Astrocyte (in vitro differentiated cells and primary cell): ENCODE measurements around the gene CAPN9. TPM values are rescaled to one million over a fixed set of nuclear protein-coding genes. Genes with fewer than 3 reads are reported as not detected.

Source experiments
- DNase-seq: peaks from one replicate; pipeline ENCODE4 v3.0.0-alpha.2; 2010; ENCODE audit warnings: low read depth
- FAIRE-seq: peaks from 2 replicates; lab custom pipeline; 2011; peaks lifted over from hg19 to GRCh38; lab: Jason Lieb, UNC
- H2AFZ ChIP-seq: 2 replicates; pipeline ENCODE4 v1.6.0; 2012; ENCODE audit warnings: low read depth, low read length, inconsistent platforms
- H3K27ac ChIP-seq: 2 replicates; pipeline ENCODE4 v1.5.1; 2011; ENCODE audit warnings: low read depth, low read length, inconsistent platforms
- H3K27me3 ChIP-seq: 2 replicates; pipeline ENCODE4 v1.6.0; 2011; ENCODE audit warnings: low read length, inconsistent platforms; ENCODE audit not compliant: insufficient read depth
- H3K36me3 ChIP-seq: 2 replicates; pipeline ENCODE4 v1.5.1; 2011; ENCODE audit warnings: low read length, inconsistent platforms; ENCODE audit not compliant: insufficient read depth
- H3K4me1 ChIP-seq: 2 replicates; pipeline ENCODE4 v1.5.1; 2011; ENCODE audit warnings: low read length, inconsistent platforms; ENCODE audit not compliant: insufficient read depth
- H3K4me2 ChIP-seq: 2 replicates; pipeline ENCODE4 v1.6.0; 2012; ENCODE audit warnings: low read length, inconsistent platforms
- H3K4me3 ChIP-seq: 2 replicates; pipeline ENCODE4 v1.5.1; 2011; ENCODE audit warnings: low read depth, mild to moderate bottlenecking, low read length, inconsistent platforms; ENCODE audit not compliant: insufficient read depth
- H3K79me2 ChIP-seq: 2 replicates; pipeline ENCODE4 v1.6.0; 2012; ENCODE audit warnings: mild to moderate bottlenecking, low read length, inconsistent platforms; ENCODE audit not compliant: insufficient read depth
- H3K9ac ChIP-seq: 2 replicates; pipeline ENCODE4 v1.6.0; 2012; ENCODE audit warnings: mild to moderate bottlenecking, low read length, inconsistent platforms
- H3K9me3 ChIP-seq: 2 replicates; pipeline ENCODE4 v1.5.1; 2012; ENCODE audit warnings: low read depth, mild to moderate bottlenecking, low read length, inconsistent platforms; ENCODE audit not compliant: insufficient read depth
- H4K20me1 ChIP-seq: 2 replicates; pipeline ENCODE4 v1.6.0; 2012; ENCODE audit warnings: low read length, inconsistent platforms; ENCODE audit not compliant: insufficient read depth
- H3K27ac Mint-ChIP-seq: one replicate; pipeline ENCODE4 v1.8.0; 2021; ENCODE audit warnings: mild to moderate bottlenecking, mixed read lengths; ENCODE audit not compliant: unreplicated experiment
- H3K27me3 Mint-ChIP-seq: one replicate; pipeline ENCODE4 v1.8.0; 2021; ENCODE audit warnings: low read depth, mixed read lengths; ENCODE audit not compliant: unreplicated experiment
- H3K36me3 Mint-ChIP-seq: one replicate; pipeline ENCODE4 v1.8.0; 2021; ENCODE audit warnings: low read depth, mixed read lengths; ENCODE audit not compliant: unreplicated experiment
- H3K4me1 Mint-ChIP-seq: one replicate; pipeline ENCODE4 v1.8.0; 2021; ENCODE audit warnings: low read depth, mixed read lengths; ENCODE audit not compliant: unreplicated experiment
- H3K4me3 Mint-ChIP-seq: one replicate; pipeline ENCODE4 v1.8.0; 2021; ENCODE audit warnings: mild to moderate bottlenecking, moderate library complexity, mixed read lengths; ENCODE audit not compliant: unreplicated experiment
- H3K9me3 Mint-ChIP-seq: one replicate; pipeline ENCODE4 v1.8.0; 2021; ENCODE audit warnings: mild to moderate bottlenecking, mixed read lengths; ENCODE audit not compliant: unreplicated experiment
- CTCF ChIP-seq: IDR thresholded peaks from 2 replicates; pipeline ENCODE4 v1.5.1; 2011; ENCODE audit warnings: low read depth, mild to moderate bottlenecking, inconsistent platforms, low read length, moderate library complexity; ENCODE audit not compliant: insufficient read depth
- EZH2 ChIP-seq: IDR thresholded peaks from 2 replicates; pipeline ENCODE4 v1.6.1; 2012; ENCODE audit warnings: mild to moderate bottlenecking, low read length, inconsistent platforms; ENCODE audit not compliant: insufficient read depth
- total RNA-seq: library from RNA; stranded (reverse); gene quantifications from 2 replicates; pipeline ENCODE4 v1.2.1, GENCODE V29; 2021

Gene CAPN9
- total RNA-seq, 1 donor from 2014 or later, result not detected

DNA sequence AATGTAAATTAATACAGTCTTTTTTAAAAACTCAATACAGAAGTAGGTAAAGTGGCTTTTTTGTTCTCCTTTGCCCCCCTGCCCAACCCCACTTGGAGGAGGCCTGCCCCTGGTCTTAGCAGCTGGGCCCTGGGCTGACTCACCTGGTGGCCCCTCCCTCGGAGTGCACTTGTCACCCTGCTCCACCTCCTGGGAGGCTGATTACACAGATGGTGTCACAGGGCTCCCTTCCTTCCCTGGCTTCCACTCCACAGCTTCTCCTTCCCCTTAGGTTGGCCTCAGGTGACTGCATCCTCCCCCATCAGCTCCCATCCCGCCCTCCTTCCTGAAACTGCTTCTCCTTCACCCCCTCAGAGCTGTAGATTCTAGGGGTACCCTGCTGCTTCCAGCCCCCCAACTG is 11.7 kb upstream of the CAPN9 start:
- H3K9me3 Mint-ChIP-seq, result peaks cover 3% of the 10 kb centered on the region

DNA sequence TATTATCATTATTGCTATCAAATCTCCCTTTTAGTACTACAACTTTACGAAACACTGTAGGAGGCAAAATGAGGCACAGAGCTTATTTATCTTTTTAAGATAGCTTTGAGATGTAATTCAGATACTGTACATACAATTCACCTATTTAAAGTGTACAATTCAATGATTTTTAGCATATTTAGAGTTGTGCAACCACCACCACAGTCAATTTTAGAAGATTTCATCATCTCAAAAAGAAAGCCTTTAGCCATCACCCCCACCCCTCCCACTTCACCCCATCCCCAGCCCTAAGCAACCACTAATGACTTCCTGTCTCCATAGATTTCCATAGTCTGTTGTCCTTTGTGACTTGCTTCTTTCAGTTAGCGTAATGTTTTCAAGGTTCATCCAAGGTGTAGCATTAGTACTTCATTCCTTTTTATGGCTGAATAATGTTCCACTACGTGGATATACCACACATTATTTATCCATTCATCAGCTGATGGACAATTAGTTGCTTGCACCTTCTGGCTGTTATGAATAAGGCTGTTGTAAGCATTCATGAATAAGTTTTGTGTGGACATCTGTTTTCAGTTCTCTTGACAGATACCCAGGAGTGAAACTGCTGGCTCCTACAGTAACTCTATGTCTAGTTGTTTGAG is 9.4 kb upstream of the CAPN9 start:
- Histone ChIP-seq H4K20me1 (no peaks in the 10 kb centered on the region), H3K9ac (no peak overlapping the region), H3K36me3 (no peaks in the 10 kb centered on the region), H3K4me2 (no peak overlapping the region), H3K79me2 (no peaks in the 10 kb centered on the region), H3K27ac (no peak overlapping the region), H2AFZ (no peak overlapping the region), H3K4me1 (no peaks in the 10 kb centered on the region), H3K4me3 (no peak overlapping the region), H3K9me3 (no peaks in the 10 kb centered on the region), H3K27me3 (peaks cover 3% of the 10 kb centered on the region)
- Mint-ChIP-seq H3K27ac (no peak overlapping the region), H3K9me3 (peaks cover 3% of the 10 kb centered on the region), H3K27me3 (peaks cover 10% of the 10 kb centered on the region), H3K4me1 (no peaks in the 10 kb centered on the region), H3K4me3 (no peak overlapping the region), H3K36me3 (no peaks in the 10 kb centered on the region)
- TF ChIP-seq EZH2 (no peak), CTCF (no peak)
- FAIRE-seq (no peak), DNase-seq (no peak)

More for the DNA sequence above, 11.7 kb upstream of the CAPN9 start:
- Histone ChIP-seq H3K9me3 (no peaks in the 10 kb centered on the region), H3K9ac (no peak overlapping the region), H3K27me3 (peaks cover 3% of the 10 kb centered on the region), H3K79me2 (no peaks in the 10 kb centered on the region), H3K27ac (no peak overlapping the region), H2AFZ (no peak overlapping the region), H3K4me3 (no peak overlapping the region), H3K4me2 (no peak overlapping the region), H3K36me3 (no peaks in the 10 kb centered on the region), H3K4me1 (no peaks in the 10 kb centered on the region), H4K20me1 (no peaks in the 10 kb centered on the region)
- Mint-ChIP-seq H3K4me3 (no peak overlapping the region), H3K36me3 (peaks cover 1% of the 10 kb centered on the region), H3K4me1 (no peaks in the 10 kb centered on the region), H3K27ac (no peak overlapping the region), H3K27me3 (peaks cover 11% of the 10 kb centered on the region)
- FAIRE-seq (no peak), DNase-seq (no peak)
- TF ChIP-seq EZH2, result no peak
- TF ChIP-seq CTCF, result no peak

DNA sequence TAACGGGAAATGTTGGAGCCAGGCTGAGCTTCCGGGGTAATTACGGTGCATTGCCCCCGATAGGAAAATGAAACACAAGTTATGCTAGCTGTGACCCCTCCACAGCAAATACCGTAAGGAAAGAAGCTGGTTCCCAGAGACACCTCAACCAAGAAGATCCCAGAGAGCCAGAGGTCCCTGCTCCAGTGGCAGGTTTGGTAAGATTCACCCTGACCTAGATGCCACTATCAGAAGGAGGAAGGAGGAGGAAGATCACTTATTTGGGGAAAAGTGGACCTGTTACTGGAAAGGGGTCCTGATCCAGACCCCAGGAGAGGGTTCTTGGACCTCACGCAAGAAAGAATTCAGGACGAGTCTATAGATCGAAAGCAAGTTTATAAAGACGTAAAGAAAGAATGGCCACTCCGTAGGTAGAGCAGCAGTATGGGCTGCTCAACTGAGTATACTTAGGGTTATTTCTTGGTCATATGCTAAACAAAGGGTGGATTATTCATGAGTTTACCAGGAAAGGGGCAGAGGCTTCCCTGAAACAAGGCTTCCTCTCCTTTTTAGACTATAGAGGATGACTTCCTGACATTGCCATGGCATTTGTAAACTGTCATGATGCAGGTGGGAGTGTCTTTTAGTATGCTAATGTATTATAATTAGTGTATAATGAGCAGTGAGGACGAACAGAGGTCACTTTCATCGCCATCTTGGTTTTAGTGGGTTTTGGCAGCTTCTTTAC is 7.5 kb upstream of the CAPN9 start:
- H3K27ac ChIP-seq, result no peak overlapping the region
- no peak overlapping the region for H3K9ac ChIP-seq
- no peak overlapping the region for H3K4me3 ChIP-seq
- Mint-ChIP-seq H3K9me3 (peaks cover 3% of the 10 kb centered on the region), H3K4me1 (peaks cover 10% of the 10 kb centered on the region), H3K27ac (no peak overlapping the region), H3K4me3 (no peak overlapping the region), H3K27me3 (peaks cover 5% of the 10 kb centered on the region), H3K36me3 (no peaks in the 10 kb centered on the region)
- H4K20me1 ChIP-seq, result no peaks in the 10 kb centered on the region
- DNase-seq, result no peak
- FAIRE-seq, result no peak
- H3K9me3 ChIP-seq, result no peaks in the 10 kb centered on the region
- no peak overlapping the region for H2AFZ ChIP-seq
- H3K4me2 ChIP-seq, result no peak overlapping the region
- peaks cover 3% of the 10 kb centered on the region for H3K27me3 ChIP-seq
- no peak for TF ChIP-seq CTCF
- TF ChIP-seq EZH2, result no peak
- no peaks in the 10 kb centered on the region for H3K4me1 ChIP-seq
- no peaks in the 10 kb centered on the region for H3K79me2 ChIP-seq
- no peaks in the 10 kb centered on the region for H3K36me3 ChIP-seq
